WTC11 (cell line): ENCODE data around the gene SLC22A7. TPM values are rescaled to one million over a fixed set of nuclear protein-coding genes. Genes with fewer than 3 reads are reported as not detected.

Source experiments
- ATAC-seq: fragments of 200-7000 bp; cut with Tn5 transposase; 2 replicates; pipeline ENCODE4 v1.10.0; 2021; ENCODE audit warnings: mild to moderate bottlenecking, moderate library complexity
- CTCF ChIA-PET: fragments of 300-600 bp; sonication (Branson Sonifier 250); formaldehyde crosslinking; loops from one replicate; lab custom pipeline; 2021; ENCODE audit warnings: antibody characterized with exemption; lab: Charles Lee
- POLR2A ChIA-PET: fragments of 350-600 bp; sonication (Branson Sonifier 250); formaldehyde crosslinking; loops from one replicate; lab custom pipeline; 2021; ENCODE audit warnings: antibody characterized with exemption; lab: Charles Lee
- DNase-seq: peaks from one replicate; pipeline ENCODE4 v3.0.0; 2021; ENCODE audit warnings: low spot score
- H3K27ac Mint-ChIP-seq: 2 replicates; pipeline ENCODE4 v1.8.0; 2021; ENCODE audit warnings: mixed read lengths
- H3K27me3 Mint-ChIP-seq: 2 replicates; pipeline ENCODE4 v1.8.0; 2021; ENCODE audit warnings: low read depth, mild to moderate bottlenecking, moderate library complexity, mixed read lengths
- H3K36me3 Mint-ChIP-seq: 2 replicates; pipeline ENCODE4 v1.8.0; 2021; ENCODE audit warnings: mixed read lengths
- H3K4me1 Mint-ChIP-seq: 2 replicates; pipeline ENCODE4 v1.8.0; 2022; ENCODE audit warnings: mixed read lengths
- H3K4me3 Mint-ChIP-seq: 2 replicates; pipeline ENCODE4 v1.8.0; 2021; ENCODE audit warnings: mild to moderate bottlenecking, moderate library complexity, mixed read lengths
- H3K9me3 Mint-ChIP-seq: 2 replicates; pipeline ENCODE4 v1.8.0; 2021; ENCODE audit warnings: mixed read lengths
- CTCF ChIP-seq: fragments of 200-600 bp; IDR thresholded peaks from 2 replicates; pipeline ENCODE4 v1.8.0; 2022; ENCODE audit warnings: antibody characterized with exemption
- E2F4 ChIP-seq: sonication (generic); formaldehyde crosslinking; IDR thresholded peaks from 2 replicates; pipeline ENCODE4 v1.8.1; 2022; ENCODE audit warnings: low read depth, mild to moderate bottlenecking, moderate library complexity, missing genetic modification reagents, borderline replicate concordance
- ELF4 ChIP-seq: sonication (generic); formaldehyde crosslinking; IDR thresholded peaks from 2 replicates; pipeline ENCODE4 v1.8.1; 2022; ENCODE audit warnings: low read depth, mild to moderate bottlenecking, moderate library complexity, missing genetic modification reagents
- ESRRA ChIP-seq: sonication (generic); formaldehyde crosslinking; IDR thresholded peaks from 2 replicates; pipeline ENCODE4 v1.8.1; 2022; ENCODE audit warnings: mild to moderate bottlenecking, missing genetic modification reagents, borderline replicate concordance
- FOXP1 ChIP-seq: sonication (generic); formaldehyde crosslinking; IDR thresholded peaks from 2 replicates; pipeline ENCODE4 v1.8.0; 2022; ENCODE audit warnings: missing genetic modification reagents, mild to moderate bottlenecking, moderate library complexity, borderline replicate concordance
- IRF1 ChIP-seq: sonication (generic); formaldehyde crosslinking; IDR thresholded peaks from 2 replicates; pipeline ENCODE4 v1.8.0; 2023; ENCODE audit warnings: missing genetic modification reagents
- IRF2 ChIP-seq: sonication (generic); formaldehyde crosslinking; IDR thresholded peaks from 2 replicates; pipeline ENCODE4 v1.8.0; 2022; ENCODE audit warnings: low read depth, missing genetic modification reagents, borderline replicate concordance
- KAT7 ChIP-seq: sonication (generic); formaldehyde crosslinking; IDR thresholded peaks from 2 replicates; pipeline ENCODE4 v1.8.1; 2023; ENCODE audit warnings: missing genetic modification reagents, mild to moderate bottlenecking, borderline replicate concordance
- NR1H2 ChIP-seq: sonication (generic); formaldehyde crosslinking; IDR thresholded peaks from 2 replicates; pipeline ENCODE4 v1.9.0; 2021; ENCODE audit warnings: mild to moderate bottlenecking, moderate library complexity, missing genetic modification reagents
- NR3C1 ChIP-seq: sonication (generic); formaldehyde crosslinking; conservative IDR thresholded peaks from 2 replicates; pipeline ENCODE4 v1.8.1; 2023; ENCODE audit warnings: low read depth, mild to moderate bottlenecking, missing genetic modification reagents
- OVOL2 ChIP-seq: fragments of 250-450 bp; sonication (Bioruptor Pico); IDR thresholded peaks from 2 replicates; pipeline ENCODE4 v1.9.0; 2021; ENCODE audit warnings: mild to moderate bottlenecking, borderline replicate concordance
- SOX15 ChIP-seq: fragments of 250-450 bp; sonication (Bioruptor Pico); IDR thresholded peaks from 2 replicates; pipeline ENCODE4 v1.9.0; 2021; ENCODE audit warnings: mild to moderate bottlenecking
- TEAD4 ChIP-seq: sonication (generic); formaldehyde crosslinking; IDR thresholded peaks from 2 replicates; pipeline ENCODE4 v1.8.0; 2022; ENCODE audit warnings: mild to moderate bottlenecking, missing genetic modification reagents
- ZBTB21 ChIP-seq: sonication (generic); formaldehyde crosslinking; IDR thresholded peaks from 2 replicates; pipeline ENCODE4 v1.8.1; 2023; ENCODE audit warnings: mild to moderate bottlenecking, missing genetic modification reagents, borderline replicate concordance
- ZNF317 ChIP-seq: sonication (generic); formaldehyde crosslinking; IDR thresholded peaks from 2 replicates; pipeline ENCODE4 v1.8.1; 2023; ENCODE audit warnings: low read depth, mild to moderate bottlenecking, moderate library complexity, missing genetic modification reagents, borderline replicate concordance
- ZNF396 ChIP-seq: fragments of 250-450 bp; sonication (Bioruptor Pico); IDR thresholded peaks from 2 replicates; pipeline ENCODE4 v1.8.0; 2021; ENCODE audit warnings: mild to moderate bottlenecking, moderate library complexity, borderline replicate concordance
- ZNF423 ChIP-seq: fragments of 250-450 bp; sonication (Bioruptor Pico); IDR thresholded peaks from 2 replicates; pipeline ENCODE4 v2.1.2; 2022; ENCODE audit warnings: mild to moderate bottlenecking, moderate library complexity
- ZNF425 ChIP-seq: fragments of 250-450 bp; sonication (Bioruptor Pico); conservative IDR thresholded peaks from 2 replicates; pipeline ENCODE4 v1.9.0; 2021; ENCODE audit warnings: mild to moderate bottlenecking
- ZNF532 ChIP-seq: fragments of 250-450 bp; sonication (Bioruptor Pico); IDR thresholded peaks from 2 replicates; pipeline ENCODE4 v1.9.0; 2021; ENCODE audit warnings: mild to moderate bottlenecking, borderline replicate concordance
- total RNA-seq: library from RNA; stranded (reverse); gene quantifications from 3 replicates; pipeline ENCODE4 v1.2.3, GENCODE V29; 2021

Gene SLC22A7
- total RNA-seq, 1 experiment from 2014 or later = not detected

GRCh38 chr6:43274916-43275597, 23.0 kb upstream of the SLC22A7 start:
- H3K27me3 Mint-ChIP-seq = peaks cover 73% of the 10 kb centered on the region
- H3K36me3 Mint-ChIP-seq = no peaks in the 10 kb centered on the region
- H3K4me1 Mint-ChIP-seq = peaks cover 40% of the 10 kb centered on the region
- peak overlapping the region; percentile 84 for H3K4me3 Mint-ChIP-seq
- no peak overlapping the region for H3K27ac Mint-ChIP-seq
- DNase-seq (no peak), ATAC-seq (peak; percentile 7)
- ChIA-PET POLR2A (interaction anchor here (0.6 to 0.9 kb wide), 2 partner anchors 33 to 61 kb away, joined by 3 read pairs; no protein-coding TSS in a partner anchor), CTCF (interaction anchor here (1.0 to 2.7 kb wide), 4 partner anchors 12 to 81 kb away, joined by 3 to 18 read pairs (median 8); partner anchors contain the start of gene CRIP3)
- H3K9me3 Mint-ChIP-seq = no peaks in the 10 kb centered on the region
- TF ChIP-seq ZNF423 (CRISPR knock-in tag) (peak; percentile 32; the same call in 1 of the 2 replicates), ZNF317 (CRISPR knock-in tag) (no peak)

- no peak overlapping the region for H3K27ac Mint-ChIP-seq
- peak overlapping the region; percentile 81 for H3K4me3 Mint-ChIP-seq
- peak; percentile 12 for ATAC-seq
- peaks cover 34% of the 10 kb centered on the region for H3K4me1 Mint-ChIP-seq
- H3K9me3 Mint-ChIP-seq = no peaks in the 10 kb centered on the region
- DNase-seq = no peak
- ChIA-PET CTCF (interaction anchor here (0.9 to 2.7 kb wide), 10 partner anchors 11 to 220 kb away, joined by 3 to 18 read pairs (median 4); partner anchors contain the start of genes CRIP3 and DNPH1), POLR2A (interaction anchor here (0.6 to 1.0 kb wide), 3 partner anchors 32 to 60 kb away, joined by 3 to 5 read pairs (median 3); no protein-coding TSS in a partner anchor)
- no peaks in the 10 kb centered on the region for H3K36me3 Mint-ChIP-seq
- H3K27me3 Mint-ChIP-seq = peaks cover 63% of the 10 kb centered on the region
- no peak for TF ChIP-seq ZBTB21 (CRISPR knock-in tag)
- TF ChIP-seq FOXP1 (CRISPR knock-in tag) = no peak
- TF ChIP-seq ZNF425 (CRISPR knock-in tag) = no peak
- no peak for TF ChIP-seq IRF1
- no peak for TF ChIP-seq NR1H2 (CRISPR knock-in tag)
- TF ChIP-seq ZNF532 (CRISPR knock-in tag) = no peak
- TF ChIP-seq CTCF = no peak
- no peak for TF ChIP-seq E2F4 (CRISPR knock-in tag)
- no peak for TF ChIP-seq KAT7 (CRISPR knock-in tag)
- TF ChIP-seq SOX15 (CRISPR knock-in tag) = no peak
- no peak for TF ChIP-seq ESRRA (CRISPR knock-in tag)
- TF ChIP-seq IRF2 = no peak
- no peak for TF ChIP-seq ELF4 (CRISPR knock-in tag)
- TF ChIP-seq ZNF396 (CRISPR knock-in tag) = no peak
- TF ChIP-seq TEAD4 = no peak
- TF ChIP-seq NR3C1 (CRISPR knock-in tag) = no peak
- TF ChIP-seq OVOL2 (CRISPR knock-in tag) = no peak
Measured at GRCh38 chr6:43275801-43276576, 22.1 kb upstream of the SLC22A7 start.
